GM12878 (cell line): Measurements from ENCODE around the gene CNPY1. TPM values are rescaled to one million over a fixed set of nuclear protein-coding genes. Genes with fewer than 3 reads are reported as not detected.

ENCODE experiments used
- BACH1 ChIP-seq: fragments of 450-650 bp; IDR thresholded peaks from 2 replicates; pipeline ENCODE4 v1.6.1; 2017; ENCODE audit warnings: mild to moderate bottlenecking, borderline replicate concordance
- BCLAF1 ChIP-seq: fragments of 450-650 bp; IDR thresholded peaks from 2 replicates; pipeline ENCODE4 v1.6.1; 2017; ENCODE audit warnings: antibody characterized with exemption, mild to moderate bottlenecking, moderate library complexity
- CHD4 ChIP-seq: fragments of 200-600 bp; sonication (generic); IDR thresholded peaks from 2 replicates; pipeline ENCODE4 v1.6.1; 2016; ENCODE audit warnings: mild to moderate bottlenecking
- KAT2A ChIP-seq: conservative IDR thresholded peaks from 2 replicates; pipeline ENCODE4 v1.6.1; 2011; ENCODE audit warnings: low read depth, low read length; ENCODE audit not compliant: control insufficient read depth
- PAX5 ChIP-seq: IDR thresholded peaks from 2 replicates; pipeline ENCODE4 v1.6.1; 2011; ENCODE audit warnings: low read depth, low read length, borderline replicate concordance
- PKNOX1 ChIP-seq: fragments of 450-650 bp; IDR thresholded peaks from 2 replicates; pipeline ENCODE4 v1.6.1; 2016; ENCODE audit warnings: mild to moderate bottlenecking
- RCOR1 ChIP-seq: conservative IDR thresholded peaks from 2 replicates; pipeline ENCODE4 v1.6.1; 2012; ENCODE audit warnings: low read depth, low read length, improper control_type of control experiment
- RELB ChIP-seq: fragments of 450-650 bp; IDR thresholded peaks from 2 replicates; pipeline ENCODE4 v1.6.1; 2017; ENCODE audit warnings: low read depth, mild to moderate bottlenecking, moderate library complexity
- SIX5 ChIP-seq: IDR thresholded peaks from 2 replicates; pipeline ENCODE4 v1.6.1; 2011; ENCODE audit warnings: mild to moderate bottlenecking, low read depth, low read length, moderate library complexity; ENCODE audit not compliant: severe bottlenecking
- ZNF207 ChIP-seq: fragments of 450-650 bp; IDR thresholded peaks from 2 replicates; pipeline ENCODE4 v1.6.1; 2014; ENCODE audit warnings: antibody characterized with exemption, mild to moderate bottlenecking, borderline replicate concordance
- polyA plus RNA-seq, 11 experiments: library from polyadenylated mRNA; depleted of rRNA in 4 of 11; unstranded in 6 of 11; stranded (reverse) in 5 of 11; fragments of >200 nt; fragmentation: Nextera tagmentation in 4 of 11; fragmentation: Illumina TruSeq in 1 of 11; extraction: Ambion mirVana in 4 of 11; extraction: Trizol in 1 of 11; gene quantifications; 1 replicate in 1 of 11; 2 replicates in 10 of 11; pipeline versions ENCODE4 v1.2.1 to v1.2.3, GENCODE V29; 2011 to 2016; ENCODE audit warnings: inconsistent platforms in 2 of 11, missing spikeins in 2 of 11, low read depth in 1 of 11
- total RNA-seq, 4 experiments: library from RNA; depleted of rRNA in 3 of 4; stranded (reverse); fragments of >200 nt in 3 of 4; fragmentation: Illumina TruSeq in 1 of 4; extraction: Trizol in 1 of 4; gene quantifications; 2 replicates each; pipeline versions ENCODE4 v1.2.1 to v1.2.3, GENCODE V29; 2013 to 2021

The CNPY1 gene
- total and polyA plus RNA-seq, 10 of the 15 experiments (the other 5 are each of a cell fraction or from before 2014, with no cell fraction given): not detected

GRCh38 chr7:155521743-155522398 is 24.5 kb downstream of the CNPY1 start (continued):
- no peak for TF ChIP-seq PKNOX1
- TF ChIP-seq RCOR1: no peak
- no peak for TF ChIP-seq PAX5
- TF ChIP-seq ZNF207: no peak
- no peak for TF ChIP-seq CHD4
- TF ChIP-seq BACH1: no peak
- TF ChIP-seq KAT2A: no peak
- TF ChIP-seq BCLAF1: no peak
- no peak for TF ChIP-seq SIX5
- no peak for TF ChIP-seq RELB
